Stimulated activated CD8-positive, alpha-beta memory T cell treated with anti-CD3 and anti-CD28 coated beads, Interleukin-12 subunit alpha, Interleukin-12 subunit beta, amount 100 ng/mL, for 24 hours (primary cell): ENCODE results near the gene TNS3.

Source experiments
- DNase-seq: peaks from one replicate; pipeline ENCODE4 v3.0.0-alpha.2; 2020; ENCODE audit errors: extremely low read depth

Gene TNS3

DNA sequence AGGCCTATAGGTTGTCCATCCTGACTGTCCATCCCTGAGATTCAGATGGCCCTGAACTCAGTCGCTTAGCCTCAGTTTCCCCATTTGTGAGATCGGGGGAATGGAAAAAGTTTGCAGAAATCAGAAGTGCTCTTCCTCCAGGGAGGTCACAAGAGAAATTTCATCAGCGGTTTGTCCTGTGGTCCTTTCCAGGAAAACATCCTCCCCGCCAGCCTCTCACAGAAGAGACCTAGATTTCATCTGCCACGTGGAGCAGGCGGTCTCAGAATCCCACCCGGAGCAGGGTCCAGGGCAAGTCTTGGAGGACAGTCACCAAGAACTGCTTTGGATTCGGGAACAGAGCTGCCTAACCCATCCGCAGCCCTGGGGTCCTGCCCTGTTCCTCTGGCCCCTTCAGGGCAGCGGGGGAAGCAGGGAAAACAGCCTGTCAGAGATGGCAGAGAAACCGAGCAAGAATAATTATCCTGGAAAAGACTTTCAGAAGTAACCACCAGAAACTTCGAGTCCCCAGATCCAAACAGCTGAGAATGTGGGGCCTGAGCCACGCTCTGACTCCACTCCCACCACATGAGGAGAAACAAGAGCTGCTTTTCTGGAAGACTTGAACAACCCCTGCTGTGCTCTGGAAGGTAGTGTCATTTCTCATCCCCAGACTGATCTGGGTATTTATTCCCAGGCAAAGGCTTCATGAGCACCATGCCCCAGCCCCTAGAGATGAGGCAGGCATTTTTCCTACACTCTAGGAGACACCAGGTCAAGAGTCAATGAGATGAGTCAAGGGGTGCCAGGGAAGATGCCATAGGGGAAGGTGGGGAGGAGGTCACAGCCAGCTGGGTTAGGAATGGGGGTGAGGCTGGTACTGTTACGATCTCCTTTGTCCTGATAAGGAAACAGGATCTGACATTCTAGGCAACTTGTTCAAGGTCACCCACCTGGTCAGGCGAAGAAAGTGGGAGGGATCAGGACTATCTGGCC is 1.1 kb upstream of the TNS3 start:
- DNase-seq: no peak

GRCh38 chr7:47581438-47581803 is 490 bp downstream of the TNS3 start:
- no peak for DNase-seq

DNA sequence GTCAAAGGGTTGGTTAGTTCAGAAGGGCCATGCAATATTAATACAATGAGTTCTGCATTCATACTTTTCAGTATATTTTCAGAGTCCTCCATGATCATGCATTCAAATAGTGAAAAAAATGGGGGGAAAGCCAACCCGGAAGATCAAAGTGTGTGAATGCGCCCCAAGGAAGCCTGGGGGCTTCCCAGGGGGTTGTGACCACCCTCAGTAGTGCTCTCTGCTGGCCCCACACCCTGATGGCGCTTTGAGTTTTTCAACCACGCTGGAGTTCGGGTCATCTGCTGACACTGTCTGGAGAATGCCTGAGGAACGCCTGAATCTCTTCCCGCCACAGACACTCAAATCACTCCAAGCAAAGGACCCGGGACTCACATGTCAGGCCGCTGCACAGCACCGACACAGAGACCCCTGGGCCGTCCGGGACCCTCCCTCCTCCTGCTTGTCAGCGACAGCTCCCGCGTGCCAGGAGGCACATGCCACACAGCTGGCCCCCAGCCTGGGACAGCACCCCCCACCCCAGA is 1.0 kb downstream of the TNS3 start:
- DNase-seq: no peak

DNA sequence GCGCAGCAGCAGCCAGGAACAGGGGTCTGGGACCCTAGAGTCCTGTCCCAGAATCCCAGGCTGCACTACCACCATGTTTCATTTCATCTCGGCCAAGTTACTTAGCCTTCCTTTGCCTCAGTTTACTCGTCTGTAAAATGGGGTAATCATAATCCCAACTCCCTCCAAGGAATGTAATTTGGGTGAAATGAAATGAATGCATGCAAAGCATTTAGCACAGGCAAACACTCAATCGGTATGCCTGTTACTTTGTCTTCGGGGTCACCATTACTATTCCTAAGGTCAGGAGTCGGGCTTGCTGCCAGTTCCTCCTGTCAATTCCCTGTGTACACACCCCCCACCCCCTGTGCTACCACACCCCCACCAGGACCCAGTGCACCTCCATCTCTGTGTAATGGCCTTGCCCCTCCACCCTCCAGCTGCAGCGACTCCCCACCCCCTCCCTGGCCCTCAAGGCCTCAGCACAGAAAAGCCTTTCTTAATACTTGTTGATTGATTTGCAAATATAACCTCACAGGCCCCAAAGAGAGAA is 1.7 kb downstream of the TNS3 start:
- DNase-seq: no peak

GRCh38 chr7:47579458-47579857 is 2.5 kb downstream of the TNS3 start:
- DNase-seq: no peak

DNA sequence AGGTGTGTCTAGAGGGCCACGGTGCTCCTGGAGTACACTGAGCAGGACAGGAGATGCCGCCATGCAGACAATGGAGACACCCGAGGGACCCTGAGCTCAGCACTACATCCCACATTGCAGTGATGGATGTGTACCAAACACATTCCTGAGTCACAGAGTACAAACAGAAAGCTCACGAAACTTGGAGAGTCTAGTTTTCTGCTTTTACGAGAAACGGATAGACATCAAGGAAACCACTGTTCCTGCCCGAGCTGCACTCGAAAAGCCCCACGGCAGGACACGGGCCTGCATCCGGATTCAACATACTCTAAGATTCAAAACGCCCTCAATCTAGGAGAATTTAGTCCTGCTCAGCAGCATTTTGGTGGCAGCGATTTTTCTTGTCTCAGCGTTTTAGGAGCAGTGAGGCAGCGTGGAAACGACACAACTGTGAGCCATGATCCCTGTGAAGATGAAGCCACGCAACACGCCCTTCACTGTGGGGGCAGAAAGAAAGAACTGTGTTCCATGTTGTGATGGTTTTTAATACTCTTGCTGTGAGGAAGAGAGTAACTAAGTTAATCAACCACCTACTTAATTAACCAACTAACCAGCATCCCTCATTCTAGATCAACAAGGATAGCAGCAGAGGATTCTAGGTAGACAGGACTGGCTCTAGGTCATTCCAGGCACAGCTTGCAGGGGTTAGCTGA is 3.2 kb downstream of the TNS3 start:
- no peak for DNase-seq

DNA sequence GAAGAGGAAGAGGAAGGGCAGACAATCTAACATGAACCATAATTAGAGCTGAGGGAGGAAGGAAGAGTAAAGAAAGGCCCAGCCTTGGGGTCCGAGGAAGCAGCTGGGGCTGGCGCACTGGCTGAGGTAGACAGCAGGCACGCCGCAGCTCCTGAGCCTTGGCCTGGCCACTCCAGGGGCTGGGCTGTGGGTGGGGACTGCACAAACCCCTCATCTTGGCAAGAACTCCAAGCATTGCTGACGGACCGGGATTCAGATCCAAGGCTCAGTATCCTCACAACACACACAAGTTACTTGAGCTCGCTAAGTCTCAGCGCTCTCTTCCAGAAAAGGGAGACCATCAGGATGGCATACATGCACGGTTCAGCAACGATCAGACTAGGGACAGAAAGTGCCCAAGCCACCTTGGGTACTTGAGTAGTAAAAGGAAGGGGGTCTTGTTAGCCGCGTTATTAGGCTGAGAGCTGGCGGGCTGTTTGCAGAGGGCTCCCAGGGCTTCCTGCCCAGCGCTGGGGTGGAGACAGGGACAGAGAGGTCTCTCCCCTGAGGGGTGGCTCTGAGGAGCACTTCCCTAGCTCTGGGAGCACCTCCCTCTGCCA is 4.5 kb downstream of the TNS3 start:
- no peak for DNase-seq

- DNase-seq: no peak
Measured at GRCh38 chr7:47576866-47577306, 5.0 kb downstream of the TNS3 start.

- no peak for DNase-seq
Measured at GRCh38 chr7:47576031-47576865, 5.7 kb downstream of the TNS3 start.

DNA sequence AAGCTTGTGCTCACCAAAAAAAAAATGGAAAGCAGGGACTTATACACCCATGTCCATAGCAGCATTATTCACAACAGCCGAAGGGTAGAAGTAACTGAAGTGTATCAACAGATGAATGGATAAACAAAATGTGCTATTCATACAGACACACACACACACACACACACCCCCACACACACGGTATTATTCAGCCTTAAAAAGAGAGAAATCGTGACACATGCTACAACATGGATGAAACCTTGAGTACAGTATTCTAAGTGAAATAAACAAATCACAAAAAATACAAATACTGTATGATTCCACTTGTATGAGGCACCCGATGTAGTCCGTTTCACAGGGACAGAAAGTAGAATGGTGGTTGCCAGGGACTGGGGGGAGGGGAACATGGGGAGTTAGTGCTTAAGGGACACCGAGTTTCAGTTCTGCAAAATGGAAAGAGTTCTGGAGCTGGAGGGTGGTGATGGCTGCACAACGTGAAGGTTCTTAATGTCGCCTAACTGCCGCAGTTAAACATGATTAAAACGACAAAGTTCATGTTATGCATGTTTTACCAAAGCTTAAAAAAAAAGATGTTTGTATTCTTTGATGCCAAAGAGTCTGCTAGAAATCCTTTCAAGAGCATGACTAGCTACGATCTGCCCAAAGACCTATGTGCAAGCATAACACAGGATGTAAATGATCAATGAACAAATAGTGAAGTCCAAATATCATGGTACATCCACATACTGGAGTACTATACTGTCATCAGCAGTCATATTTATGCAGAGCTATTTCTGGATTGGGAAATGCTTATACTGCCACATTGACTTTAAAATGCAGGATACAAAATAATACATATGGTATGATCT is 7.2 kb downstream of the TNS3 start:
- DNase-seq: no peak

DNA sequence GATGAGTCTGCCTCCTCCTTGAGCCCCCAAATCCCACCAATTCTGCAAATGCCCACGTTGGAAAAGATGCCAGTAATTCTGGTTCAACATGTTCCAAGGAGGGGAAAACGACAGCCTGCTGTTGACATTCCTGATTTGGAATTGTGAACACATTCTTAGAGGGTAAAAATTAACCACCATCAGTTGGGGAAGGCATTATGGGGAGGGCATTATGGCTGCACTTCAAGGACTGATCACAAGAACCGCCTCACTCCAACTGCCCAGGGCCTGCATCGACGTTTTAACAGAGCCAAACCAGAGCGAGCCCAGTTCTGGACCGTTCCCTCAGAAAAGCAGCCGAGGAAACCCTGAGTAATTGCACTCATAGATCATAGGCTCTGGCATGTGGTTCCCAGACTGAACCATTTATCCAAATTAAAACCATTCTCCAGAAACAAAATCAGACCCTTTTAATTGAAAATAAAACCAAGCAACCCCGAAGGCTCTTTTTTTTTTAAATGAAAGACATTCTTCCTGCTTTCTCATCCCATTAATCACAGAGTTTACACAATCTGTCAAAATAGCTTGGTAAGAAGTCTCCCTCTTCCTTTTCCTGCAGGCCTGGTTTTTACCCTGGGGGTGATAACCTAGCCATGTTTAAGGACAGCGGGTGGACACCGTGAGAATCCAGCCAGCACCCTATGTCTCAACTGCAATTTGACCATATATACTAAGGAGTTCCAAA is 8.0 kb downstream of the TNS3 start:
- DNase-seq: no peak

DNA sequence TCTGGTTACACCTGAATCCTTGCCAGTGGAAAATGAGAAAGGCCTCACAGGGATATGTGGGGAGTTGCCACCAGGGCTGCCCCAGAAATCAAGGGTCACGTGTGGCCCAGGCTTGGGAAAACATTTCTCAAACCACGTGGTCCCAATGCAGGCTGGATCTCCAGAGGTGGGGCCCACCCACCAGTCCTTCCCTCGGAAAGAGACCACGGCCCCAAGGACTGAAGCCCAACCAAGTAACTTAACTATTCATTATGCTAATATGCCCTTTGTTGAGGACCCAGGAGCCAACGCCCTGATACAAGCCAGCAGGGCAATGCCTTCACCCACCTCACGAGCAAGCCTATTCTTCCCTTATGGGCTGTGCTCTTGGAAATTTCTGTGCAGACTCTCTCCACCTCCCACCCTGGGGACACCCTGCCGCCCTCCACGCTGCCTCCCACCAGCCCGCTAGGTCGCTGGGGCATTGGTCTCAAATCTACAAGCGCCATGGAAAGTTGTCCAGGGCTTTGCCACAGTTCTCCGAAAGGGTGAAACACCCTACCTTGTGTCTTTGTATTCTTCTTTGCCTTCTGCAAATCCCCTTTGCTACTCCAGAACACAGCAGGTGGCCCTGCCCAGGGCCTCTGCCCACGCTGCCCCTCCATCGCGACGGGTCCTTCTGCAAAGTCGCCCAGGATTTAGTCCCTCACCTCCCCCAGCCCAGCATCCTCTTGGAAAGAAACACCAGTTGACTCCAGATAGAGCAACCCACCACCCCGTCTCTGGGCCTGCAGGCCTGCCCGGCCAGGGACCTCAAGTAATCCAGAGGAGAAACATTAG is 8.8 kb downstream of the TNS3 start:
- DNase-seq: no peak

- no peak for DNase-seq
Measured at GRCh38 chr7:47572094-47572445, 9.8 kb downstream of the TNS3 start.

DNA sequence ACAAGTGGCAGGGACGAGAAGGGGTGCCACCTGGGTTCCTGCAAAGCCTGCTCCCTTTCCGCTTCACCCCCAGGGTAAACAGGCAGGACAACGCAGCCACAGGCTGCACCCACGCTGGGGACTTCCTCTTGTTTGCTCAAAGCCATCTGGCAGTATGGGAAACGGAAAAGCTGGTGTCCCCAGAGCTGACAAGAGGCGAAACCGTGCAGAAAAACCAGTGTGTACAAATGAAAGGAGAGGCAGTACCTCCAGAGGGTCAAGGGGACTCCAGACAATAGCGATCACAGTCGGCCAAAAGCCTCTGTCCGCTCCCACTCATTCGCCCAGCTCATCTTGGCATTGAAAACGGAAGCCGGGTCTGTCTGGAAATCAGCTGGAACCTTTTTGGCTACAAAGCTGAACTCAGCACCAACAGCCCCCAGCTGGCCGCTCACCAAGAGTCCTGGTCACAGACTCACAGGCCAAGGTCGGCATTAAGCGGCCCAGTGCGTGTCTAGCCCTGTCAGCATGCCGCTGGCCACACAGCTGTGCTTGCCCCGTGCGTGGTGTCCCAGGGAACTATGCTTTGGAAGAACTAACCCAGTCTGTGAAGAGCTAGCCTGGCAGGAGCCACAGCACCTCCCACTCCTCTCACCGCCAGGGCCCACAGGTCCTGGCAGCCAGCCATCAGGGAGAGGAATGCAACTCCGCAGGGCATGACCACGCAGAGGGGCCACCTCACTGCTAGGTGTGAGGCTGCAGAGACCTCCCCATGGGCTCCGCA is 10.4 kb downstream of the TNS3 start:
- no peak for DNase-seq

GRCh38 chr7:47570649-47571050 is 11.3 kb downstream of the TNS3 start:
- no peak for DNase-seq

- DNase-seq: no peak
Measured at GRCh38 chr7:47568547-47568946, 13.4 kb downstream of the TNS3 start.

DNA sequence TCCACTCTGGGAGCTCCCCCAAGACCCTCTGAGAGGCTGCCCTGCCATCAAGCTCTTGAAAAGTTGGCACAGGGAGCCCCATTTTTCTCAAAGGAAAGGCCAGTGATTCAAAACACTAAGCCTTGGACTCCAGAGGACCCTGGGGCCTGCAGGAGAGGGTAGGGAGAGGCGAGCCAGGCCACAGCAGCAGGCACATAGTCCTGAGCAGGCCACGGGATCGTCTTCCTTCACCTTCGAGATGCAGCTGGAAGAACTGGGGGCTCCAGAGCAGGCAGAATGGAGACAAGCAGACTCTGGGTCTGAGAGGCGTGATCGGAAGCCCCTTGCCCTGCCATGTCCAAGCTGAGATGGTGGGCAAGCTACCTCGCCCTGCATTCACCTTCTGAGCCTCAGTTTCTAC is 13.9 kb downstream of the TNS3 start:
- no peak for DNase-seq

DNA sequence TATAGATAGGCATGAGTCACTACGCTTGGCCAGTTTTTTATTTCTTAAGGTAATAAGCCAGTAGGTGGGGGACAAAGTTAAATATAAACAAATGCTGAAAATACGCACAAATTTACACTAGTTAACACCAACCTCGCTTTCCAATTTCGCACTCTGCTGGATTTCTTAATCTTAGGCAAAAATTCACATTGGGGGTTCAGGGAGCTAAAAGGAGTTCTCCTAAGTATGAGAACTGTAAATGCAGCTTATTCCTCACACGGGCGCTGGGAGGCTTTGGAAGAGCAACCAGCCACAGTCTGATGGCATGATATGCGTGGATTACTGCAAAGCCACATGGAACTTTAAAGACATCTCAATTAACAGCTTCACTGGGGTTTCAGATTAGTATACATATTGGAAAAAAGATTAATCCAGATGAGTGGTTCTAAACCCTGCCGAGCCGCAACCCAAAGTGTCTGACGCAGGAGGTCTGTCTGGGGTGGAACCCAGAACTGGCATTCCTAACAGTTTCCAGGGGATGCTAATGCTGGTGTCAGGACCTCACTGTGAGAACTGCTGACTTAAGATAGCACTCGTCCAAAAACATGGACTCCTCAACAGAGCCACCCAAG is 16.2 kb downstream of the TNS3 start:
- no peak for DNase-seq
